Measurements from ENCODE around the gene SEL1L3.
A peak's percentile ranks its signal among the peaks of the same experiment; 100 is the strongest.

SEL1L3 gene

GRCh38 chr4:25767877-25768725, 94.7 kb downstream of the SEL1L3 start:
- no peak overlapping the region for H3K4me3 ChIP-seq (replicated peaks; ENCODE audit: insufficient read depth, low read length)
- peak; percentile 27 to 53 for DNase-seq (ENCODE audit: low read depth in 1 of 2, low spot score in 1 of 2)
- H3K27ac ChIP-seq (replicated peaks), result no peak overlapping the region
- H3K27me3 ChIP-seq (ENCODE audit: insufficient read depth, poor library complexity, severe bottlenecking), result no peaks in the 10 kb centered on the region
- TF ChIP-seq CTCF (IDR thresholded peaks at IDR 0.05; ENCODE audit: insufficient read depth, low read length) (peak; percentile 90), REST (IDR thresholded peaks at IDR 0.05; ENCODE audit: insufficient replicate concordance, low read depth) (no peak)

GRCh38 chr4:25760518-25761157, 102.2 kb downstream of the SEL1L3 start:
- TF ChIP-seq GABPA (IDR thresholded peaks at IDR 0.05; ENCODE audit: low read depth) (no peak), POLR2AphosphoS5 (IDR thresholded peaks at IDR 0.05; ENCODE audit: low read depth) (no peak), REST (IDR thresholded peaks at IDR 0.05; ENCODE audit: insufficient replicate concordance, low read depth) (no peak), SPI1 (IDR thresholded peaks at IDR 0.05; ENCODE audit: borderline replicate concordance, low read depth) (no peak), CTCF (IDR thresholded peaks at IDR 0.05; ENCODE audit: insufficient read depth, low read length) (no peak)
- no peak overlapping the region for H3K4me3 ChIP-seq (replicated peaks; ENCODE audit: insufficient read depth, low read length)
- peak; percentile 77 to 83 for DNase-seq (ENCODE audit: low read depth in 1 of 2, low spot score in 1 of 2)
- no peaks in the 10 kb centered on the region for H3K27me3 ChIP-seq (ENCODE audit: insufficient read depth, poor library complexity, severe bottlenecking)
- H3K27ac ChIP-seq (replicated peaks), result no peak overlapping the region

GRCh38 chr4:25760048-25760447, 102.7 kb downstream of the SEL1L3 start:
- H3K27ac ChIP-seq (replicated peaks), result no peak overlapping the region
- DNase-seq (ENCODE audit: low read depth in 1 of 2, low spot score in 1 of 2), result no peak
- no peak overlapping the region for H3K4me3 ChIP-seq (replicated peaks; ENCODE audit: insufficient read depth, low read length)

More at GRCh38 chr4:25760048-25760447, 102.7 kb downstream of the SEL1L3 start:
- no peaks in the 10 kb centered on the region for H3K27me3 ChIP-seq (ENCODE audit: insufficient read depth, poor library complexity, severe bottlenecking)
- TF ChIP-seq GABPA (IDR thresholded peaks at IDR 0.05; ENCODE audit: low read depth), result no peak
- no peak for TF ChIP-seq SPI1 (IDR thresholded peaks at IDR 0.05; ENCODE audit: borderline replicate concordance, low read depth)
- TF ChIP-seq REST (IDR thresholded peaks at IDR 0.05; ENCODE audit: insufficient replicate concordance, low read depth), result no peak
- no peak for TF ChIP-seq CTCF (IDR thresholded peaks at IDR 0.05; ENCODE audit: insufficient read depth, low read length)
- no peak for TF ChIP-seq POLR2AphosphoS5 (IDR thresholded peaks at IDR 0.05; ENCODE audit: low read depth)
